ENCODE measurements around the gene AOPEP.

GRCh38 chr9:95018099-95018936 is 291.8 kb downstream of the AOPEP start:
- TF ChIP-seq CTCF (IDR thresholded peaks at IDR 0.05; ENCODE audit: insufficient read depth, low read length, poor library complexity, severe bottlenecking), result no peak
- no peak for TF ChIP-seq EZH2phosphoT487 (conservative IDR thresholded peaks at IDR 0.05; ENCODE audit: low read length)

Data from SU-DHL-6 (cell line).